SK-N-MC (cell line): ENCODE data around the gene MOGAT1.
"Not testable (repeated sequence)": the region's sequence is repeated elsewhere in the genome, so short reads cannot be mapped to it uniquely, and the experiment has no call there.

ENCODE experiments used
- EZH2 ChIP-seq: fragments of 200-600 bp; sonication (generic); IDR thresholded peaks from one replicate; pipeline ENCODE4 v1.6.1; 2017; ENCODE audit warnings: antibody characterized with exemption
- POLR2AphosphoS5 ChIP-seq: IDR thresholded peaks from 2 replicates; pipeline ENCODE4 v1.6.1; 2012; ENCODE audit warnings: mild to moderate bottlenecking, low read depth, low read length, borderline replicate concordance

DNA sequence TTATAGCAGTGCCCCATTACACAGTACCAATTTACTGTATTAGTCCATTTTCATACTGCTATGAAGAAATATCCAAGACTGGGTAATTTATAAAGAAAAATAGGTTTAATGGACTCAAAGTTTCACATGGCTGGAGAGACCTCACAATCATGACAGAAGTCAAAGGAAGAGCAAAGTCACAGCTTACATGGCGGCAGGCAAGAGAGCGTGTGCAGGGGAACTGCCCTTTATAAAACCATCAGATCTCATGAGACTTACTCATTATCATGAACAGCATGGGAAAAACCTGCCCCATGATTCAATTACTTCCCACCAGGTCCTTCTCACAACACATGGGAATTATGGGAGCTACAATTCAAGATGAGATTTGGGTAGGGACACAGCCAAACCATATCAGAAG lies 50.1 kb downstream of the MOGAT1 start:
- not testable (repeated sequence) for TF ChIP-seq POLR2AphosphoS5, EZH2
